Skeletal muscle satellite cell (primary cell): ENCODE results near the gene IQCH.
"Not testable (repeated sequence)": the region's sequence is repeated elsewhere in the genome, so short reads cannot be mapped to it uniquely, and the experiment has no call there.

Experiments
- H3K27me3 ChIP-seq: 2 replicates; pipeline ENCODE4 v1.7.0; 2013; ENCODE audit warnings: low read length; ENCODE audit not compliant: control insufficient read depth, insufficient read depth
- H3K36me3 ChIP-seq: 2 replicates; pipeline ENCODE4 v1.7.0; 2013; ENCODE audit warnings: mild to moderate bottlenecking, control low read depth, low read length; ENCODE audit not compliant: insufficient read depth
- H3K4me1 ChIP-seq: 2 replicates; pipeline ENCODE4 v1.7.0; 2013; ENCODE audit warnings: low read length; ENCODE audit not compliant: control insufficient read depth, insufficient read depth
- H3K4me2 ChIP-seq: 2 replicates; pipeline ENCODE4 v1.7.0; 2013; ENCODE audit warnings: mild to moderate bottlenecking, low read length
- H3K4me3 ChIP-seq: 2 replicates; pipeline ENCODE4 v1.7.0; 2013; ENCODE audit warnings: low read length
- H3K9ac ChIP-seq: 2 replicates; pipeline ENCODE4 v1.7.0; 2013; ENCODE audit warnings: mild to moderate bottlenecking, low read depth, low read length, moderate library complexity
- H3K9me3 ChIP-seq: replicated peaks from 2 replicates; pipeline ENCODE4 v1.7.0; 2013; ENCODE audit warnings: mild to moderate bottlenecking, control low read depth, low read length

IQCH gene

DNA sequence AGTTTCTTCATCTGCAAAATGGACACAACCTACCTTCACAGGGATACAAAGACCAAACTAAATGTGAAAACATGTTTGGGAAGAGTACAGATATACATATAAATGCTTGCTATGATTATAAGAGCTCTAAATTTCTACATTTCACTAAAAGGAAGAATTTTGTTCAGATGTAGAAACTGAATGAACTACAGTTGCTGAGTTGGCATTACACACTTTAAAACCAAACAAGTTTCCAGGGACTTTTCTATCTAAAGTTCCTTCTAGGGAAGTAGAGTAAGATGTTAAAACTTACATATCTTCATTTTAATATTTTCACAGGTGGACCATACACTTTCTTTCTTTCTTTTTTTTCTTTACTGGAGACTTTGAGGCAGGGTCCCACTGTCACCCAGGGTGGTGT, 4.8 kb upstream of the IQCH start:
- Histone ChIP-seq H3K36me3 (peaks cover 5% of the 10 kb centered on the region), H3K4me2 (no peak overlapping the region), H3K4me3 (no peak overlapping the region), H3K27me3 (no peaks in the 10 kb centered on the region), H3K9ac (no peak overlapping the region), H3K4me1 (peaks cover 13% of the 10 kb centered on the region), H3K9me3 (no peaks in the 10 kb centered on the region)

DNA sequence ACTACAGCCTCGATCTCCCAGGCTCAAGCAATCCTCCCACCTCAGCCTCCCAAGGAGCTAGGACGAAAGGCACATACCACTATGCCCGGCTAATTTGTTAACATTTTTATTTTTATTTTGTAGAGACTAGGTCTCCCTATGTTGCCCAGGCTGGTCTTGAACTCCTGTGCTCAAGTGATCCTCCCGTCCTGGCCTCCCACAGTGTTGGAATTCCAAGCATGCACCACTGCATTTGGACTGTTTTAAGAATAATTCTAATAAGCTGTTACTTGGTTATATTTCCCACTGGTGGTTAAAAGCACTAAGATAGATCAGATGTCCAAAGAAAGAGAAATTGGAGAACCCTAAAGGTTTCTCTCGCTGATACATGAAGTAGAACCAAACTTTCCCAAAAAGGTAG, 3.3 kb upstream of the IQCH start:
- Histone ChIP-seq H3K9me3 (no peaks in the 10 kb centered on the region), H3K4me1 (peaks cover 13% of the 10 kb centered on the region), H3K27me3 (no peaks in the 10 kb centered on the region), H3K4me2 (no peak overlapping the region), H3K36me3 (no peaks in the 10 kb centered on the region), H3K4me3 (no peak overlapping the region), H3K9ac (no peak overlapping the region)

DNA sequence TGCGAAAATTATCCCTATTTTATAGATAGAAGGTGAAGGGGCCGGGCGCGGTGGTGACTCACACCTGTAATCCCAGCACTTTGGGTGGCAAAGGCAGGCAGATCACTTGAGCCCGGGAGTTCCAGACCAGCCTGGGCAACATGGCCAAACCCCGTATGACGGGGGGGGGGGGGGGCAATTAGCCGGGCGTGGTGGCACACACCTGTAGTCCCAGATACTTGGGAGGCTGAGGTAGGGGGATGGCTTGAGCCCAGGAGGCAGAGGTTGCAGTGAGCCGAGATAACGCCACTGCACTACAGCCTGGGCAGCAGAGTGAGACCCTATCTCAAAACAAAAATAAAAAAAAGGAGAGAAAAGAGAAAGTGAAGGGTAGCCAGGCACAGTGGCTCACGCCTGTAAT, 1.5 kb upstream of the IQCH start:
- H3K4me2 ChIP-seq: peak overlapping the region; percentile 98
- peaks cover 13% of the 10 kb centered on the region for H3K4me1 ChIP-seq
- peak overlapping the region; percentile 95 for H3K4me3 ChIP-seq
- no peaks in the 10 kb centered on the region for H3K9me3 ChIP-seq
- no peaks in the 10 kb centered on the region for H3K27me3 ChIP-seq
- no peaks in the 10 kb centered on the region for H3K36me3 ChIP-seq
- peak overlapping the region; percentile 99 for H3K9ac ChIP-seq

DNA sequence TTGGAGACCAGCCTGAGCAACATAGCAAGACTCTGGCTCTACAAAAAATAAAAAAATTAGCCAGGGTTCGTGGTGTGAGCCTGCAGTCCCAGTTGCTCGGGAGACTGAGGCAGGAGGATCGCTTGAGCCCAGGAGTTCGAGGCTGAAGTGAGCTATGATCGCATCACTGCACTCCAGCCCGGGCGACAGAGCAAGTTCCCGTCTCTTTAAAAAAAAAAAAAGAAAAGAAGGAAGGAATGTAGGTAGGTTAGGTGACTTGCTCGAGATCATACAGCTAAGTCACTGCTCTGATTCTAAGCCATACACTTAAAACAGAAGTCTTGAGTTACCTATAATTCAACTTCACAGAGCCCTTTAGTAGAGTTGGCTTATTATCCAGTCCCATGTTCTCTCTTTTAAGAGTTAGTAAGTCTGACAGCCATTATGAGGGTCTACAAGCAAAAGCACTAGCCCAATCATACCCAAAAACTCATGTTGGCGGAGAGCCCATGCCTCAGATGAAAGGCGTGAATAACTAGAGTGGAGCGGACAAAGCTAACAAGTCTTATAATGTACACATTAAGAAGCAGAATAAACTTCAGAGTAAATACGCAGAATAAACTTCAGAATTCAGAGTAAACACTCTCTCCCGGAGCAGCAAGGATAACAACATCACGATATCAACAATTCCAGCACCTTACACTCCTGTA, 893 bp upstream of the IQCH start:
- H3K9me3 ChIP-seq: no peaks in the 10 kb centered on the region

DNA sequence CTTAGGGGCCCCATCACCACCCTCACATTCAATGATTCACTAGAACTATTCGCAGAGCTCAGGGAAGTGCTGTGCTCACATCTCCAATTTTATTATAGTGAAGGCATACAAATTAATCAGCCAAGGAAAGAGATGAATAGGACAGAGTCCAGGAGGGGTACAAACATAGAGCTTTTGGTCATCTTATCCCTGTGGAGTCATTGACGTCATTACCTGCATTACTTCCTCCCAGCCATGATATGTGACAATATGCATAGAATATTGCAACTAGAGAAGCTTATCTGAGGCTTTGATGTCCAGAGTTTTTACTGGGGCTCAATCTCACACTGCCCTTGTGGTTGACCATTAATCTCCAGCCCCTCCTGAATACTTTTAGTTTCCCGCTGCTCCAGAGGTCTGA, 1.5 kb downstream of the IQCH start:
- H3K9ac ChIP-seq: no peak overlapping the region
- H3K9me3 ChIP-seq: no peaks in the 10 kb centered on the region
- H3K4me2 ChIP-seq: no peak overlapping the region
- peaks cover 13% of the 10 kb centered on the region for H3K4me1 ChIP-seq
- H3K27me3 ChIP-seq: no peaks in the 10 kb centered on the region
- no peak overlapping the region for H3K4me3 ChIP-seq
- H3K36me3 ChIP-seq: no peaks in the 10 kb centered on the region

More for the DNA sequence above, 893 bp upstream of the IQCH start:
- peak overlapping the region; percentile 99 for H3K9ac ChIP-seq
- H3K4me2 ChIP-seq: peak overlapping the region; percentile 98
- peak overlapping the region; percentile 95 for H3K4me3 ChIP-seq
- H3K36me3 ChIP-seq: no peaks in the 10 kb centered on the region
- H3K27me3 ChIP-seq: no peaks in the 10 kb centered on the region
- H3K4me1 ChIP-seq: peaks cover 13% of the 10 kb centered on the region

DNA sequence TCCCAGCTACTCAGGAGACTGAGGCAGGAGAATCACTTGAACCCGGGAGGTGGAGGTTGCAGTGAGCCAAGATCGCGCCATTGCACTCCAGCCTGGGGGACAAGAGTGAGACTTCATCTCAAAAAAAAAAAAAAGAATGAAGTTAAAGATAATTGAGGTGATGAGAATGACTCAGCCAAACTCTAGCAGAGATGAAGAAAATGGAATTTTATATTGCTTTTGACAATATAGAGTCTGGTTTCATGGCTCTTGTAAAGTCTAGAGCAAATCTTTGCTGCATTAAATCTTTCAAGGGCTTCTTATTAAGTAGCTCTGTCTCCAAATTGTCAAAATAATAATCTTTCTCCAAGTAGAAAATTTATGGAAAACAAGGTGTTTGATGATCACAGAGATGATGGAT, 3.8 kb downstream of the IQCH start:
- not testable (repeated sequence) for H3K4me3 ChIP-seq, H3K36me3 ChIP-seq, H3K9ac ChIP-seq, H3K4me2 ChIP-seq, H3K9me3 ChIP-seq, H3K27me3 ChIP-seq, H3K4me1 ChIP-seq

DNA sequence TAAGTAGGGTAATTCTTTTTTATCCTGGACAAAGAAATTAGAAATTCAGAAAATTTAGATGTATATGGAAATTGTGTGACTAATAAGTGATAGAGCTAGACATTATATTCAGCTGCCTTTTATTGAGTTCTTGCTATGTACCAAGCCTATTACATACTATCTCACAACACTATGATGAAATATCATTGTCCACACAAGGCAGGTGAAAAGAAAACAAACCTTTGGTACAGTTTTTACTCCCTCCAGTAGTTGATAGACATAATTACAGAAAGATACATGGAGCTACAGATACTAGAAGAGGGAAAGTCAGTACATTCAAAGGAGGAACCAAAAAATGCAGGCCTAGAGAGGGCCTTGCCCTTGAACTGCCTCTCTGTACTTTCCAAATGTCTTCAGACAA, 4.8 kb downstream of the IQCH start:
- H3K4me2 ChIP-seq: no peak overlapping the region
- H3K9me3 ChIP-seq: no peaks in the 10 kb centered on the region
- no peak overlapping the region for H3K4me3 ChIP-seq
- H3K27me3 ChIP-seq: no peaks in the 10 kb centered on the region
- no peaks in the 10 kb centered on the region for H3K36me3 ChIP-seq
- H3K4me1 ChIP-seq: no peaks in the 10 kb centered on the region
- no peak overlapping the region for H3K9ac ChIP-seq

DNA sequence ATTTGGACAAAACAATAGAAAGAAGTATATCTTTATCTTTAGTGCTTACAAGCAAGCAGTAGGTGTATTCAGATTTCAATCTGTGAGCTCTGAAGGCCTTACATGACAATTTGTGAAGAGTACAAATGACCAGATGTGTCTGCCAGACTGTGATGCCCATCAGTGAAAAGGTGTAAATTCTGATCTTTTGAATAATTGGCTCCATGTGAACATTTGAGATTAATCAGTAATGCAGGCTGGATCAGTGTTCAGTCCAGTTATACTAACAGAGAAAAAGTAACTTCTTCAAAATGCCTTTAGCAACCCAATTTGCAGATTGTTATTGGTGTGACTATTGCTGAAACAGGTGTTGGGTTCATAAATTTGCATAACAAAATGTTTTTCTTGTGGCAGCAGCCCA, 5.2 kb downstream of the IQCH start:
- Histone ChIP-seq H3K4me2 (no peak overlapping the region), H3K4me1 (no peaks in the 10 kb centered on the region), H3K27me3 (no peaks in the 10 kb centered on the region), H3K9ac (no peak overlapping the region), H3K4me3 (no peak overlapping the region), H3K36me3 (no peaks in the 10 kb centered on the region), H3K9me3 (no peaks in the 10 kb centered on the region)

DNA sequence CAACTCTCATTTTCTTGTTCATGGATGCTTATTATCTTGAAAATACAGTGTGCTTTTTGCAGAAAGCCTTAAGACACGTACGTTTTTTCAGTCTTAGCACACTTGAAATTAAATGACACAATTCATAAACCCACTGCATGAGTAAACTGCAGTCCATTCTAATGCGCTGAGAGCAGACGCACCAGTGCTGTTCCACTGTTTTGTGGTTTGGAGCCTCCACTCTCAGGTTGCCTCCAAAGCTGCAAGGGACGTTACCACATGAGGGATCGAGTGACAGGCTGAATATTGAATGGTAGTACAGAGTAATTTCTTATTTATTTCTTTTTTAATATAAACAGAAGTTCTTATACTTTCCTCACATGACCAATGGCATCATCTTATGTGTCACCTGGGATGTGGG, 12.3 kb downstream of the IQCH start:
- H3K27me3 ChIP-seq: no peaks in the 10 kb centered on the region
- H3K4me3 ChIP-seq: no peak overlapping the region
- no peak overlapping the region for H3K9ac ChIP-seq
- no peaks in the 10 kb centered on the region for H3K9me3 ChIP-seq
- no peak overlapping the region for H3K4me2 ChIP-seq
- H3K4me1 ChIP-seq: no peaks in the 10 kb centered on the region
- H3K36me3 ChIP-seq: no peaks in the 10 kb centered on the region

DNA sequence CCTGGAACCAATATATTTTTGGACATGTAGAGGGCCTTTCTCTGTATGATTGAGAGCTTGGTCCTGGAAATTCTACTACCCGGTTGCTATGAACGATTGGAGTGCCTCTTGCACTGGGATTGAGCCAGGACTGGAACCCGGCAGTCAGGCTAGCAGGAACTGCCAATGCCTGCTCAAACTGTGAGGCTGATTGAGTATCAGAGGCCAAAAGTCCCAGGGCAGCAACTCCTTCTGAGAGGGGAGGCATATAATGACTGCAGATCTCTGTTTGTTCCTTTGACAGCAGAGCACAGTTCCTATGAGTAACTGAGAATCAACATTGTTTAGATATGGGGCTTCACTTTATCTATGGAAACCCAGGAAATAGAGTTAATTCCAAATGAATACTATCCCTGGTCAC, 12.9 kb downstream of the IQCH start:
- Histone ChIP-seq H3K9ac (no peak overlapping the region), H3K4me1 (no peaks in the 10 kb centered on the region), H3K4me2 (no peak overlapping the region), H3K4me3 (no peak overlapping the region), H3K9me3 (no peaks in the 10 kb centered on the region), H3K36me3 (no peaks in the 10 kb centered on the region), H3K27me3 (no peaks in the 10 kb centered on the region)

DNA sequence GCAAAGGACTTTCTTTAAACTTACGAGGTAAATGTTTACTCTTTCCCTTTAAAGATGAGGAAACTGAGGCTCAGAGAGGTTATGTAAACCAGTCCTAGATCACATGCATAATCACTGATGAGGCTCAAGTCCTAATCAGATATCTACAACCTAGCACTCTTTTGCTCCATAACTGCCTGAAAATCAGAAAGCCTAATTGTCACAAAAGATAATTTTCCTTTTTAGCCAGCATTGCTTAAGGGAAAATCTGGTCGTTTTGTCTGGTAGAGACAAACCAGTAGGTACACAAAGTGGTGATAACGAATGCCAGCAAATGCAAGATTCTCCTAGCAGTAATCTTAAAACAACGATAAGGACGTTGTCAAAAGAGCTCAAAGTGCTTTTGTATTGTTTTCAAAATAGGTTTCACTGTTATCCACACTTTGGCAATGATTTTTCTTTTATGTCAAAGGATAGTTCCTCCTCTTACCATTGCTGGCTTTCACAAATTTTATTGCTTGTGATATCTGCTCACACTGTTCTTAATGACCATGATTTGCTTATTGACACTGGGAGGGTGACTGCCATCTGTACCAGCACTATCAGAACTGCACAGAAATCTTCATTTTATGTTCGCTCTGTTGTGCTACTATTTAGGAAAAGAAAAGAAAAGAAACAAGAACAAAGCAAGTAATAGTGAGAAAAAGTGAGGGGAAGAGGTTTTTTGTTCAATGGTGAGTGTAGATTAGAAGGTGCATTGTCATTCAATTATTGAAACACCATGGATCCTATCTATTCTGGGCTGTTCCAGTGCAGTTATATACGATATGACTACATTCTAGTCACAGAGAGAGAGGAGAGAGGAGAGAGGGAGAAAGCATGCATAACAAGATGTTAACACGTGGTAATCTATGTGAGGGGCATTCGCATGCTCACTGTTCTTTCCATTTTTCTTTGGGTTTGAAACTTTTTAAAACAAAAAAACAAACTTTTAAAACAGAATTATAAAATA, 13.7 kb downstream of the IQCH start:
- Histone ChIP-seq H3K9ac (no peak overlapping the region), H3K4me1 (no peaks in the 10 kb centered on the region), H3K4me2 (no peak overlapping the region), H3K27me3 (no peaks in the 10 kb centered on the region), H3K4me3 (no peak overlapping the region), H3K9me3 (no peaks in the 10 kb centered on the region), H3K36me3 (no peaks in the 10 kb centered on the region)
